Testis (tissue), 3 donors: Measurements from ENCODE around the gene COL25A1. TPM values are rescaled to one million over a fixed set of nuclear protein-coding genes. Genes with fewer than 3 reads are reported as not detected.
"Not testable (repeated sequence)": the region's sequence is repeated elsewhere in the genome, so short reads cannot be mapped to it uniquely, and the experiment has no call there.

ENCODE experiments used
- DNase-seq: peaks from one replicate; pipeline ENCODE4 v3.0.0-alpha.2; 2019
- H3K27ac ChIP-seq, 2 donors: fragments of 200-600 bp; sonication (generic); one replicate each; pipeline ENCODE4 v1.5.1; 2019
- H3K27me3 ChIP-seq: fragments of 200-600 bp; sonication (generic); one replicate; pipeline ENCODE4 v1.5.1; 2019
- H3K36me3 ChIP-seq: fragments of 200-600 bp; sonication (generic); one replicate; pipeline ENCODE4 v1.5.1; 2017; ENCODE audit warnings: low read depth; ENCODE audit errors: missing control alignments
- H3K4me1 ChIP-seq: fragments of 200-600 bp; sonication (generic); one replicate; pipeline ENCODE4 v1.5.1; 2019
- H3K4me3 ChIP-seq, 2 donors: fragments of 200-600 bp; sonication (generic); one replicate each; pipeline ENCODE4 v1.5.1; 2017 to 2019
- H3K9me3 ChIP-seq: fragments of 200-600 bp; sonication (generic); one replicate; pipeline ENCODE4 v1.5.1; 2017
- POLR2A ChIP-seq: fragments of 450-650 bp; IDR thresholded peaks from one replicate; pipeline ENCODE4 v1.6.1; 2017; ENCODE audit warnings: antibody characterized with exemption, mild to moderate bottlenecking, moderate library complexity
- WGBS, 2 donors: methylation state at CpG; one replicate each; pipeline ENCODE4 v1.1.5; 2018; 5-methylcytosine and 5-hydroxymethylcytosine counted together
- intact Hi-C: fragments of 100-400 bp; cut with DNase I; formaldehyde crosslinking; loops from one replicate; pipeline ENCODE4 v1.15.1; 2023; ENCODE audit warnings: low total_unique reads
- polyA plus RNA-seq: library from polyadenylated mRNA; stranded (reverse); fragments of 350-450 nt; fragmentation: Illumina TruSeq; extraction: RNeasy Lipid Tissue Mini Kit (QIAGEN cat#74804); gene quantifications from one replicate; pipeline ENCODE4 v1.2.3, GENCODE V29; 2014; ENCODE audit warnings: low read depth, low replicate concordance; ENCODE audit not compliant: insufficient read depth
- total RNA-seq, 2 donors: library from RNA; depleted of rRNA; stranded (reverse); fragments of >200 nt; gene quantifications; one replicate each; pipeline ENCODE4 v1.2.3, GENCODE V29; 2016
- TF ChIP-seq, protein P1 (sequence below), 3 experiments: fragments of 450-650 bp in 2 of 3; fragments of 200-600 bp in 1 of 3; sonication (generic) in 1 of 3; IDR thresholded peaks; one replicate each; pipeline ENCODE4 v1.5.1; 2016 to 2019; ENCODE audit warnings: antibody characterized with exemption in 3 of 3, mild to moderate bottlenecking in 2 of 3, moderate library complexity in 1 of 3

The COL25A1 gene
- total and polyA plus RNA-seq, 3 donors from 2014 or later, result 11.7 to 19.2 (median 17.2) TPM

GRCh38 chr4:109118635-109119034 is 183.8 kb downstream of the COL25A1 start:
- no peaks in the 10 kb centered on the region for H3K4me1 ChIP-seq
- WGBS, 2 donors, result 88 to 89% methylated on average over 2 of the region's 2 CpGs
- DNase-seq, result no peak
- H3K9me3 ChIP-seq, result no peaks in the 10 kb centered on the region
- TF ChIP-seq, protein P1, sequence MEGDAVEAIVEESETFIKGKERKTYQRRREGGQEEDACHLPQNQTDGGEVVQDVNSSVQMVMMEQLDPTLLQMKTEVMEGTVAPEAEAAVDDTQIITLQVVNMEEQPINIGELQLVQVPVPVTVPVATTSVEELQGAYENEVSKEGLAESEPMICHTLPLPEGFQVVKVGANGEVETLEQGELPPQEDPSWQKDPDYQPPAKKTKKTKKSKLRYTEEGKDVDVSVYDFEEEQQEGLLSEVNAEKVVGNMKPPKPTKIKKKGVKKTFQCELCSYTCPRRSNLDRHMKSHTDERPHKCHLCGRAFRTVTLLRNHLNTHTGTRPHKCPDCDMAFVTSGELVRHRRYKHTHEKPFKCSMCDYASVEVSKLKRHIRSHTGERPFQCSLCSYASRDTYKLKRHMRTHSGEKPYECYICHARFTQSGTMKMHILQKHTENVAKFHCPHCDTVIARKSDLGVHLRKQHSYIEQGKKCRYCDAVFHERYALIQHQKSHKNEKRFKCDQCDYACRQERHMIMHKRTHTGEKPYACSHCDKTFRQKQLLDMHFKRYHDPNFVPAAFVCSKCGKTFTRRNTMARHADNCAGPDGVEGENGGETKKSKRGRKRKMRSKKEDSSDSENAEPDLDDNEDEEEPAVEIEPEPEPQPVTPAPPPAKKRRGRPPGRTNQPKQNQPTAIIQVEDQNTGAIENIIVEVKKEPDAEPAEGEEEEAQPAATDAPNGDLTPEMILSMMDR (IDR thresholded peaks at IDR 0.05), result no peak
- no peak for TF ChIP-seq POLR2A
- H3K27me3 ChIP-seq, result no peaks in the 10 kb centered on the region
- H3K4me3 ChIP-seq, result no peak overlapping the region
- H3K36me3 ChIP-seq, result no peaks in the 10 kb centered on the region
- H3K27ac ChIP-seq, result no peak overlapping the region
- intact Hi-C loops, result no loop called here

GRCh38 chr4:109114501-109114900 is 188.0 kb downstream of the COL25A1 start:
- no peaks in the 10 kb centered on the region for H3K27me3 ChIP-seq
- no peak for TF ChIP-seq POLR2A
- TF ChIP-seq, protein P1 (IDR thresholded peaks at IDR 0.05), result no peak
- 92 to 95% methylated on average over 3 of the region's 3 CpGs for WGBS, 2 donors
- no peaks in the 10 kb centered on the region for H3K9me3 ChIP-seq
- no peaks in the 10 kb centered on the region for H3K36me3 ChIP-seq
- H3K4me1 ChIP-seq, result no peaks in the 10 kb centered on the region
- no peak overlapping the region for H3K4me3 ChIP-seq
- DNase-seq, result no peak
- H3K27ac ChIP-seq, result no peak overlapping the region
- intact Hi-C loops, result no loop called here

DNA sequence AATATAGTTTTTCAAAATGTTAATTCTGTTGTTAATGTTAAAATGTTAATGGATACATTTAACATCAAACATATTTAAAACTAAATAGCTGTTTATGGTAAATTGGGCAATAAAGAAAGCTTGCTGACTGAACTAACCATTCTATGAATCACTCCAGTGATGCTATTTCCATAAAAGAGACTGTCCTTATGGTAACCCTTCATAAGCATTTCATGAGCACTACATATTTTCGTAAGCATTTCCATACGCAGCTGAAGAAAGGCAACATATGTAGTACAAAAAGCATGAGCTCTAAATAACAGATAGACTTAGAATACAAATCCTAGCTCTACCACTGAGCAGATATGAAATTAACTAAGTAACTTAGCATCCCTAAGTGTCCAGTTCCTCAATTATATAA is 188.9 kb downstream of the COL25A1 start:
- TF ChIP-seq POLR2A, result no peak
- TF ChIP-seq, protein P1 (IDR thresholded peaks at IDR 0.05), result no peak
- no peaks in the 10 kb centered on the region for H3K4me1 ChIP-seq
- intact Hi-C loops, result no loop called here
- no peak overlapping the region for H3K27ac ChIP-seq
- no peak for DNase-seq
- no peaks in the 10 kb centered on the region for H3K27me3 ChIP-seq
- no peak overlapping the region for H3K4me3 ChIP-seq
- H3K36me3 ChIP-seq, result no peaks in the 10 kb centered on the region
- H3K9me3 ChIP-seq, result no peaks in the 10 kb centered on the region
- 92% methylated on average over 2 of the region's 2 CpGs for WGBS, 2 donors

DNA sequence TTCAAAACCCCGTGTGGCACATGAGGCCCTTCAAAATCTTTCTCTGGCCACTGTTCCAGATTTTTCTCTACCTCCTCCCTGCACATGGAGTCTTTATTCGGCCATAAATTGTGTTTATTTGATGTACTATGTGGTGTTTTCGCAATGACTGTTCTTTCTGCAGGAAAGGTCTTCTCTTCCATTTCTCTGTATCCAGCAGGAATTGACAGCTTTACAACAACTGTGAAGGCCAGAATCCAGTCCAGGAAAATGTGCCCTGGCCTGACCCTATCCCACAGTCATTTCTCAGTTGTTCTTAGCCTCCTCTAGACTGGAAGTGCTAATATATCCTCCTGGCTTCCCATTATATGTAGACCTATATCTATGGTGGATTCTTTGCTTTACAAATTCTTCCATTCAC is 191.4 kb downstream of the COL25A1 start:
- TF ChIP-seq POLR2A, result no peak
- TF ChIP-seq, protein P1 (IDR thresholded peaks at IDR 0.05), result no peak
- H3K9me3 ChIP-seq, result no peaks in the 10 kb centered on the region
- no peak overlapping the region for H3K4me3 ChIP-seq
- no peak for DNase-seq
- intact Hi-C loops, result no loop called here
- H3K27ac ChIP-seq, result no peak overlapping the region
- no peaks in the 10 kb centered on the region for H3K4me1 ChIP-seq
- 74 to 89% methylated on average over 3 of the region's 3 CpGs for WGBS, 2 donors
- H3K27me3 ChIP-seq, result no peaks in the 10 kb centered on the region
- H3K36me3 ChIP-seq, result no peaks in the 10 kb centered on the region

DNA sequence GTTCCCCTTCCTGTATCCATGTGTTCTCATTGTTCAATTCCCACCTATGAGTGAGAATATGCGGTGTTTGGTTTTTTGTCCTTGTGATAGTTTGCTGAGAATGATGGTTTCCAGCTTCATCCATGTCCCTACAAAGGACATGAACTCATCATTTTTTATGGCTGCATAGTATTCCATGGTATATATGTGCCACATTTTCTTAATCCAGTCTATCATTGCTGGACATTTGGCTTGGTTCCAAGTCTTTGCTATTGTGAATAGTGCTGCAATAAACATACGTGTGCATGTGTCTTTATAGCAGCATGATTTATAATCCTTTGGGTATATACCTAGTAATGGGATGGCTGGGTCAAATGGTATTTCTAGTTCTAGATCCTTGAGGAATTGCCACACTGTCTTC is 194.2 kb downstream of the COL25A1 start:
- intact Hi-C loops, DNase-seq: not testable (repeated sequence)
- WGBS, 2 donors, result 69 to 89% methylated on average over 1 to 2 of the region's 2 CpGs

More for the DNA sequence above, 194.2 kb downstream of the COL25A1 start:
- not testable (repeated sequence) for H3K9me3 ChIP-seq, H3K4me3 ChIP-seq, H3K27ac ChIP-seq, H3K36me3 ChIP-seq, H3K4me1 ChIP-seq, H3K27me3 ChIP-seq
